OCI-LY1 (cell line): ENCODE measurements around the gene FCHO1.

Source experiments
- CTCF ChIP-seq: fragments of 200-600 bp; sonication (generic), shearing (Covaris generic); IDR thresholded peaks from 2 replicates; pipeline ENCODE4 v1.5.1; 2017; ENCODE audit warnings: mild to moderate bottlenecking, antibody characterized with exemption, low read length, moderate library complexity, mixed read lengths
- EZH2 ChIP-seq: fragments of 200-600 bp; sonication (generic), shearing (Covaris generic); IDR thresholded peaks from 2 replicates; pipeline ENCODE4 v1.8.0; 2017; ENCODE audit warnings: borderline replicate concordance, mixed run types, mild to moderate bottlenecking, antibody characterized with exemption, low read length, moderate library complexity, mixed read lengths

GRCh38 chr19:17830567-17831418, 79.5 kb downstream of the FCHO1 start:
- TF ChIP-seq CTCF (no peak), EZH2 (no peak)
